ENCODE measurements around the gene ARID1B. TPM values are rescaled to one million over a fixed set of nuclear protein-coding genes. Genes with fewer than 3 reads are reported as not detected.

The ARID1B gene
- total RNA-seq, 1 donor from 2014 or later: 47.3 TPM

DNA sequence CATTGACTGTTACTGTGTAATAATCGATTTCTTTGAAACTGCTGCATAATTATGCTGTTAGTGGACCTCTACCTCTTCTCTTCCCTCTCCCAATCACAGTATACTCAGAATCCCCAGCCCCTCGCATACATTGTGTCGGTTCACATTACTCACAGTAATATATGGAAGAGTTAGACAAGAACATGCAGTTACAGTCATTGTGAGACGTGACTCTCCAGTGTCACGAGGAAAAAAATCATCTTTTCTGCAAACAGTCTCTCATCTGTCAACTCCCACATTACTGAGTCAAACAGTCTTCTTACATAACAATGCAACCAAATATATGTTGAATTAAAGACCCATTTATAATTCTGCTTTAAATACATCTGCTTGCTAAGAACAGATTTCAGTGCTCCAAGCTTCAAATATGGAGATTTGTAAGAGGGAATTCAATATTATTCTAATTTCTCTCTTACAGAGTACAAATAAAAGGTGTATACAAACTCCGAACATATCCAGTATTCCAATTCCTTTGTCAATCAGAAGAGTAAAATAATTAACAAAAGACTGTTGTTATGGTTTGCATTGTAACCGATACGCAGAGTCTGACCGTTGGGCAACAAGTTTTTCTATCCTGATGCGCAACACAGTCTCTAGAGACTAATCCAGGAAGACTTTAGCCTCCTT is 432.8 kb downstream of the ARID1B start:
- H3K27me3 ChIP-seq (ENCODE audit: control insufficient read depth, insufficient read depth, low read length): no peaks in the 10 kb centered on the region
- peaks cover 1% of the 10 kb centered on the region for H3K36me3 ChIP-seq (ENCODE audit: control insufficient read depth, insufficient read depth, low read length)
- H3K4me3 ChIP-seq (ENCODE audit: low read depth, low read length): no peak overlapping the region
- DNase-seq (ENCODE audit: low read depth): no peak
- TF ChIP-seq, protein P1, sequence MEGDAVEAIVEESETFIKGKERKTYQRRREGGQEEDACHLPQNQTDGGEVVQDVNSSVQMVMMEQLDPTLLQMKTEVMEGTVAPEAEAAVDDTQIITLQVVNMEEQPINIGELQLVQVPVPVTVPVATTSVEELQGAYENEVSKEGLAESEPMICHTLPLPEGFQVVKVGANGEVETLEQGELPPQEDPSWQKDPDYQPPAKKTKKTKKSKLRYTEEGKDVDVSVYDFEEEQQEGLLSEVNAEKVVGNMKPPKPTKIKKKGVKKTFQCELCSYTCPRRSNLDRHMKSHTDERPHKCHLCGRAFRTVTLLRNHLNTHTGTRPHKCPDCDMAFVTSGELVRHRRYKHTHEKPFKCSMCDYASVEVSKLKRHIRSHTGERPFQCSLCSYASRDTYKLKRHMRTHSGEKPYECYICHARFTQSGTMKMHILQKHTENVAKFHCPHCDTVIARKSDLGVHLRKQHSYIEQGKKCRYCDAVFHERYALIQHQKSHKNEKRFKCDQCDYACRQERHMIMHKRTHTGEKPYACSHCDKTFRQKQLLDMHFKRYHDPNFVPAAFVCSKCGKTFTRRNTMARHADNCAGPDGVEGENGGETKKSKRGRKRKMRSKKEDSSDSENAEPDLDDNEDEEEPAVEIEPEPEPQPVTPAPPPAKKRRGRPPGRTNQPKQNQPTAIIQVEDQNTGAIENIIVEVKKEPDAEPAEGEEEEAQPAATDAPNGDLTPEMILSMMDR (IDR thresholded peaks at IDR 0.05; ENCODE audit: insufficient read depth, low read length, poor library complexity, severe bottlenecking): no peak

DNA sequence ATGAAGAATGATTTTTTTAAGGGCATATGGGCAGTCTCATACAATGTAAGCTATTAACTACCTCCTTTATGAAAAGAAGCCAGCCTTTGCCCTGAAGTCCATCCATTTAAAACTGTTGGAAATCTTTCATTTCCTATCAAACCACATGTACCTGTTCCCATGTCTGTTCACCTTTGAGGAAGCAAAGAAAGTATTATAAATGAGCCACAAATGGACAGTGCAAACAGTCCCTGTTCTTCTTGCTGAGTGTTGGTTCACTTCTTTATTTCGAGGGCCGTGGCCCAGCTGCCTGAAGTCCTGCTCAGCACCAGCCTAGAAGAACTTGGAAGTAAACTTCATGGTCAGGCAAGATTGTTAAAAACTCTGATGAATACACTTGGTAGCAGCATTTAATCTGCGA is 433.8 kb downstream of the ARID1B start:
- H3K36me3 ChIP-seq (ENCODE audit: control insufficient read depth, insufficient read depth, low read length): peaks cover 1% of the 10 kb centered on the region
- TF ChIP-seq, protein P1 (IDR thresholded peaks at IDR 0.05; ENCODE audit: insufficient read depth, low read length, poor library complexity, severe bottlenecking): no peak
- H3K4me3 ChIP-seq (ENCODE audit: low read depth, low read length): no peak overlapping the region
- no peak for DNase-seq (ENCODE audit: low read depth)
- no peaks in the 10 kb centered on the region for H3K27me3 ChIP-seq (ENCODE audit: control insufficient read depth, insufficient read depth, low read length)

DNA sequence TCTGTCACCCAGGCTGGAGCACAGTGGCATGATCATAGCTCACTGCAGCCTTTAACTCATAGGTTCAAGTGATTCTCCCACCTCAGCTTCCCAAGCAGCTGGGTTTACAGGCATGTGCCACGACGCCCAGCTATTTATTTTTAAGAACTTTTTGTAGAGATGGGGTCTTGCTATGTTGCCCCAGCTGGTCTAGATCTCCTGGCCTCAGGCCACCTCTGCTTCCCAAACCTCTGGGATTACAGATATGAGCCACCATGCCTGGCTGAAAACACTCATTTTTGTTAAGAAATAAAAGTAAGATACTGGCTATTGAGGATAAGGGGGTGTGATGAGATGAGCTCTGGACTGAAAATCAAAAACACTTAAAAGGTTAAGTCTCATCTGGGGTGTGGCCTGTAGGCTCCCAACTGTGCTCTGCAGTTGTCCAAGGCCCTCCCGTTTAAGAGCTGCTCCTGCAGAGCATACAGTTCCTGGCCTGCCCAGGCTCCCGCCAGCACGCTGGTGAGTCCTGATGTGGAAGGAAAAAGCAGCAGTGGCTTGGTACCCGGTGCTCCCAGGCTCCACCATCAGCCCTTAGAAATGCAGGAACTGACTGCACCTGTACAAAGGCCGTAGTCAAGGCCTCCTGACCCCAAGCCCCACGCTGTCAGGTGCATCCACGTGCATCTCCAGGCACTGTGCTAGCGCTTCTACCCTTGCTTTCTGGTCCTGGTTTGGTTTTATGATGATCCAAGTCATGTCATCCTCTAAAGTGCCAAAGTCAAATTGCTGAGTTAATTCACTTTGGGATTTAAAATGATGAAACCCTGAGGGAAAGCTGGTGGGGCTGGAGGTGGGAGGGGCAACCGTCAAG is 434.7 kb downstream of the ARID1B start:
- TF ChIP-seq, protein P1 (IDR thresholded peaks at IDR 0.05; ENCODE audit: insufficient read depth, low read length, poor library complexity, severe bottlenecking): no peak

DNA sequence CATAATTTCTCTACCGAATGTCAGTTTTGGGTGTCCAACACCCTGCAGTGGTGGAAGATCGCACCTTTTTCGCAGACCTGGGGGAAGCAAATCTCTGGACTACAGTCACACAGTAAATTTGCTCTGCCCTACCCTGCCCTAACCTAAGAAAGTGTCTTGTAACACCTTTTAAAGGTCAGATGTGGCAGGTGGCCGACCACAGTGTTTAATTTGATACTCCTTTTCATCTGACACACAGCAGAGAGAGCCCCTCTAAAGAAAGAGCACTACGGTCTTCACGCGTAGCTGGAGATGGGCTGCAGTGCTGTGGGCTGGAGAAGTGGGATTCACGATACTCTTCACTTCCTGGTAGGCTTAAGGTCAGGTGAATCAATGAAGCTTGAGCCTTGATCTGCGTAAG is 436.2 kb downstream of the ARID1B start:
- Histone ChIP-seq H3K36me3 (ENCODE audit: control insufficient read depth, insufficient read depth, low read length) (no peaks in the 10 kb centered on the region), H3K27me3 (ENCODE audit: control insufficient read depth, insufficient read depth, low read length) (no peaks in the 10 kb centered on the region), H3K4me3 (ENCODE audit: low read depth, low read length) (no peak overlapping the region)
- TF ChIP-seq, protein P1 (IDR thresholded peaks at IDR 0.05; ENCODE audit: insufficient read depth, low read length, poor library complexity, severe bottlenecking): no peak
- DNase-seq (ENCODE audit: low read depth): no peak

More for the DNA sequence above, 434.7 kb downstream of the ARID1B start:
- Histone ChIP-seq H3K27me3 (ENCODE audit: control insufficient read depth, insufficient read depth, low read length) (no peaks in the 10 kb centered on the region), H3K36me3 (ENCODE audit: control insufficient read depth, insufficient read depth, low read length) (peaks cover 1% of the 10 kb centered on the region), H3K4me3 (ENCODE audit: low read depth, low read length) (no peak overlapping the region)
- no peak for DNase-seq (ENCODE audit: low read depth)

DNA sequence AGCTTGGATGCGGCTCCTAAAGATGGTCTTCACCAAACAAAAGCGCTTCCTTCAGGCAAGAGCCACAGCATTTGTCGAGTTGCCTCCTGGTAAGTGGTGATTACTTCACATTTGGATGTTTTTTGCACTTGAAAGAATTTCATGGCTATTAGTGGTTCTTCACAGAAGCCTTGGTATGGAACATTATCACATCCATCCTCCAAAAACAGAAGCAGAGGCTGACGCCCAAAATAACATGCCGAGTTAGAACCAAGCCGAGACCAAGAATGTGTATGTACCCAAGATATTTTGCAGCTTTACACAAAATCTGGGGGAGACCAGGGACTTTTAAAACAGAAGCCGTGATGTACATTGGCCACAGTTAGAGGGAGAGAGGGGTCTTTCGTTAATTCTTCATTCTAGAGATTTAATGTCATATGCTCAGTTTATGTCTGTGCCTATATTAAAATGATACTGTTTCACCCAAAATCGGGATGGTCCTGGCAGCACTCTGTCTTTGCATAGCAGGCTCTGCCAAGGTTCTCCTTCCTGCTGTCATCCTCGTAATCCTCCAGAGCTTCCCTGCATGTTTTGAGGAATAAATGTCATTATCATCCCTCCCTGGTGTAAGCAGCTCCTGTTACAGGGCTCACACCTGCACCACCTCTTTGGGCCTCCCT is 436.9 kb downstream of the ARID1B start:
- TF ChIP-seq, protein P1 (IDR thresholded peaks at IDR 0.05; ENCODE audit: insufficient read depth, low read length, poor library complexity, severe bottlenecking): no peak
- H3K27me3 ChIP-seq (ENCODE audit: control insufficient read depth, insufficient read depth, low read length): no peaks in the 10 kb centered on the region
- no peak overlapping the region for H3K4me3 ChIP-seq (ENCODE audit: low read depth, low read length)
- H3K36me3 ChIP-seq (ENCODE audit: control insufficient read depth, insufficient read depth, low read length): no peaks in the 10 kb centered on the region
- no peak for DNase-seq (ENCODE audit: low read depth)
